HG03280 (cell line): ENCODE measurements around the gene KCNS3.
A peak's percentile ranks its signal among the peaks of the same experiment; 100 is the strongest.

Experiments
- ATAC-seq: cut with Tn5 transposase; IDR thresholded peaks from one replicate; pipeline ENCODE4 v1.9.1; 2021; ENCODE audit warnings: mild to moderate bottlenecking, moderate library complexity; ENCODE audit not compliant: unreplicated experiment

KCNS3 gene, protein sequence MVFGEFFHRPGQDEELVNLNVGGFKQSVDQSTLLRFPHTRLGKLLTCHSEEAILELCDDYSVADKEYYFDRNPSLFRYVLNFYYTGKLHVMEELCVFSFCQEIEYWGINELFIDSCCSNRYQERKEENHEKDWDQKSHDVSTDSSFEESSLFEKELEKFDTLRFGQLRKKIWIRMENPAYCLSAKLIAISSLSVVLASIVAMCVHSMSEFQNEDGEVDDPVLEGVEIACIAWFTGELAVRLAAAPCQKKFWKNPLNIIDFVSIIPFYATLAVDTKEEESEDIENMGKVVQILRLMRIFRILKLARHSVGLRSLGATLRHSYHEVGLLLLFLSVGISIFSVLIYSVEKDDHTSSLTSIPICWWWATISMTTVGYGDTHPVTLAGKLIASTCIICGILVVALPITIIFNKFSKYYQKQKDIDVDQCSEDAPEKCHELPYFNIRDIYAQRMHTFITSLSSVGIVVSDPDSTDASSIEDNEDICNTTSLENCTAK

DNA sequence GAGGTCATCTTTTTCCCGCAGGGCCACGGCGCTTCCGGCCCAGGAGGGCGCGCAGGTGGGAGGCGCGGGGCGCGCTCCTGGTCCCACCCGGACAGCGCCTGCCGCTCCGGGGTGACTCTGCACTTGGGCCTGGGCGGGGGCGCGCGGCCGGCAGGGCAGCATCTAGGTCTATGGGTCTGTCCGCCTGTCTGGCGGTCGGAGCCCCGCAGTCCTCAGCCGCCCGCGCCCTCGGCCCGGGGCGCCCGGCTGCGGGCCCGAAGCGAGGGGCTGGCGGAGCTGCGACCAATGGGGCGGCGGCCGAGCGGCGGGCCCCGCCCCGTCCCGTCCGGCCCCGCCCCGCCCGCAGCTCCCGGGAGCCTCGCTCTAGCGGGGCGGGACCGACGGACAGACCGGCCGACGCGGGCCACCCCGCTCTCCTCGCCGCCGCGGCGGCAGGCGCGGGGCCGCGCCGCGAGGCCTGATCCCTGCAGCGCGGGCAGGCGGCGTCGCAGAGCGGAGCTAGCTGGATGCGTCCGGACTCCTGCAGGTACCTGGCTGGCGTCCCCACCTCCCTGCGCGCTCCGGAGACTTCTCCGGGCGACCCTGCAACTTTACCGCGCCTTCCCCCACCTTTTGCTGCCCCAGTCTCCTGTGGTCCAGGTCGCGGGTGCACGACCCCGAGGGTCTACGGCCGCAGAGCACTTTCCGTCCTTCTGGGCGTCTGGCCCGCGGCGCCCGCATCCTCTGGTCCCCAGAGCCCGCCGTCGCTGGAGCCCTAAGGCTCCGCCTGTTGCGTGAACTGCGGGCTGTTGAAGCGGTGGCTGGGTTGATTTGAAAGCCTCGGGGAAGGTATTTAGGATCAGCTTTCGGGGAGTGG lies at the start of gene KCNS3:
KCNS3 (plus strand) TSS at position 387 of the 856 bp plus-strand sequence. CDS start 52,342 bp downstream, outside the sequence.
- peak; percentile 74 for ATAC-seq

DNA sequence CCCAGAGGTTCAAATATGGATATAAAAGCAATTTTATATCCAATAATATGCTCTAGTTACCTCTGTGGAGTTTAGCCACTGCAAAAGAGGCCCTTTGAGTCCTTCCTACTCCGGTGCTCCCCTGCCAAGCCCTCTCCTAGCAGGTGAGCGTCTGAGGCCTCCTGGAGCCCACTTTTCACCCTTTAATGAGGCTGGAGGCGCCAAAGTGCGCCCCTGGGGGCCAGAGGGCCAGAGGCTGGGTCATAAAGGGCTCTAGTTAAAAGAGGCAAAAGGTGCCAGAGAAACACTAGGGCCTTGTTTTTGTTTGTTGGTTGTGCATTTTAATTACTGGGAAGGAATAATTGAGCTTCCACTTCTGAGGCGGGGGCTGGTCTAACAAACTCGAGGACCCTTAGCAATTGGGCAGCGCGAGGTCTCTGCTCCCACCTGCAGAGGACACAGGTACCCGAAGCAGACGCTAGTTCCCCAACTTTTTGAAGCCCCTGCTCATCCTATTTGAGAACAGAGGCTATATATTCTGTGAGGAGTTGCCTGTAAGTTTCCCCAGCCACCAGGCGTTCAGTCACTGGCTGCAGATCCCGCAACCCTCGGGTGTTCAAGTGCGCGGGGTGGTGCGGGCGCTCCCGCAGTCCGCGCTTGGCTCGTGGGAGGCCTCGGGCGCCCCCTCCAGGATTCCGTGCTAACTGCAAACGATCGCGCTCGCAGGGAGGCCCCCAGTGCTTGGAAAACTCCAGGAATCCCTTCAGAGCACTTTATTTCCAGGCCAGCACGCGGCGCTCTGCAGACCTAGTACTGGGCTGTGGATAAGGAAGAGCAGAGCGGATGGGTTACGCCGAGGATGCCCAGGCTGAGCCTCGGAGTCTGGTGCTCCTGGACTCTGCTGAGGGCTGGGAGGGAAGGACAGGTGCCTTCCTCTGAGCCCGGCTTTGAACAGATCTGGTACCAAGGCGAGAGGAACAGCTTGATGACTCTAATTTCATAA lies 48.1 kb upstream of the KCNS3 start:
- peak; percentile 95 for ATAC-seq

DNA sequence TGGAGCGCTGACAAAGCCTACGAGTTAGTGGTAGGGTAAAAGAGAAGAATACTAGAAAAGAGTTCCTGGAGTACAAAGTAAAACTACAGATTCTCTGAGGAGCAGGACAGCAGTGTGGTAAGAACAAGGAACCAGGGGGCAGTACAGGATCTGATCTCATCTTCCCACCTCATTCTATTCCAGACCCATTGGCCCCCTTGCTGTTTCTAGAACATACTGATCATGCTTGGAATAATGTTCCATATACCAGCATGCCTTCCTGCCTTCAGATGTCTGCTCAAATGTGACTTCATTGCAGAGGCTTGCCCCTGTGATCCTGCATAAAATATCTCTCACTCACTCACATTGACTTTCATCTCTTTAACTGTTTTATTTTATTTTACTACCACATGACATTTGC lies 43.0 kb upstream of the KCNS3 start:
- ATAC-seq: no peak

DNA sequence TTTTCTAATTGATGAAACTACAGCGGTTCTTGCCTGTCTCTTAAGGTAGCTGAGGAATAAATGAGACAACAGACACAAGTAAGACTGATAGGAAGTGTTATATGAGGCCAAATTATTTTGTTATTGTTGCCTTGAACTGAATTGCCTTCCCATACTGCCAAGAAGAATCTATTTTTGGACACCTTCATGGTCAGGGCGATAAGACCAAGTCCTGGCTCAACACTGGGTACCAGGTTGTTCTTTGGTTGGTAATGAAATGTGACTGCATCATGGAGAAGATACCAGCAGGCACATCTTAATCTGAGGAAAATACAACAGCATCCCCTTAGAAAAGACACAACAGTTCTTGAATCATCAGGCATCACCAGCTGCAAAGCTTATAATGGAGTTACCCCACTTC lies 38.5 kb upstream of the KCNS3 start:
- ATAC-seq: no peak

DNA sequence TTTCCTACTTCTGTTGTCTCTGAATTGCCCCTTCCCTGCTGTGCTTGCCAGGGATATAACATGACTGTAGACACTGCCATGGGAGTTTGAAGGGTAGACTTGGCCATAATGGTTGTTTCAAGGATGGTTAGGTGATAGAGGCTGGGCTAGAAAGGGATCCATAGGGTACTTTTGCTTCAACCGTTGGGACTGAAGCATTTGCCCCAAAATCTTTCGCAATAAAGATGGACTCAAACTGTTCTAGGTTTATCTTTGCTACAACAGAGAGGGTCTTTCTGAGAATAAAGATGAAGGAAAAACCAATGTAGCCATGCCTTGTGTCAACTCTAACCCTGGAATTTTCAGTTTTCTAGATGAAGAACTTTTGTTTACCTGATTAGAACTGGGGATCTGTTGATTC lies 35.0 kb upstream of the KCNS3 start:
- ATAC-seq: no peak

DNA sequence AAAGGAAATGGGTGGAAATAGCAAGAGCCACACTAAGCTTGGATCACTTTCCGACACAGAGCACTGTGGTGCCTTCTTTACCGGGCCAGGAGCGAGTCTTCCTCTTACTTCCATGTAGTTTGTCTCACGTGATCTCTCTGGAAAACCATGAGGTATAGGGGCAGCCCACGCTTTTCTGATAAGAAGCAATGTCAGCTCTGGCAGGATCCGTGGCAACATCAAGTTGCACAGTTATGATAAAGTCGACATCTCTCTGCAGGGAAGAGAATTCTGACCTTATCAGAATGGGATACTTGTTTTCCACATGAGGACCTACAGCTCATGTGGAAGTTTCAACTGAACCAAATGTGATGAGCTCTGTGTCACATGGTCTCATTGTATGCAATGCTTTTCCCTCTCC lies 32.7 kb upstream of the KCNS3 start:
- no peak for ATAC-seq

DNA sequence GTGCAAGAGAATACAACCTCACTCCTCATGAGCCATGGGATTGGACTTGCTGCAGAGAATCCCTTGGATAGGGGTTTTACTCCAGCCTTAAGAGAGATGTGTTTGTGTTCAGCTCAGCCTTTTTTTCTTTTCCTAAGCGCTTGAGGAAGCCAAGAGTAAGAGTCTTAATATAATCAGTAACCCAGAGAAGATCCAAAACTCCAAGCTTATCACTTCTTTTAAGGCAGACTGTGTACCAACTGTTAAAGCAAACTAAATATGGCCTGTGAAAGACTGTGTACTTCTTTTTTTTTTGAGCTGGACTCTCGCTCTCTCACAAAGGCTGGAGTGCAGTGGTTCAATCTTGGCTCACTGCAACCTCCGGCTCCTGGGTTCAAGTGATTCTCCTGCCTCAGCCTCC lies 31.8 kb upstream of the KCNS3 start:
- no peak for ATAC-seq

DNA sequence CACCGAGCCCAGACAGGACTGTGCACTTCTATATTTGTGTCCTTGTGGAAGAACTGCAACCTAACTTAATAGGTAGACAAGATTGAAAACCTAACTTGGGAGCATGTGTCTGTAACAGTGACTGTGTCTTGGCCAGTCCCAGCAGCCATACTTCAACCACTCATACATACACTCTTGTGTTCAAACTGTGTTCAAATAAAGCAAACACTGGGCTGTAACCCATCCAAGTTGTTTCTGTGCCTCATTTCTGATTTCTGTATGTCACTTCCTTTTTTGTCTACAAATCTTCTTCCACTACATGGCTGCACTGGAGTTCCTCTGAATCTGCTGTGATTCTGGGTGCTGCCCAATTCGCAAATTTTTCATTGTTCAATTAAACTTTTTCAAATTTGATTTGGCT lies 31.2 kb upstream of the KCNS3 start:
- ATAC-seq: no peak

DNA sequence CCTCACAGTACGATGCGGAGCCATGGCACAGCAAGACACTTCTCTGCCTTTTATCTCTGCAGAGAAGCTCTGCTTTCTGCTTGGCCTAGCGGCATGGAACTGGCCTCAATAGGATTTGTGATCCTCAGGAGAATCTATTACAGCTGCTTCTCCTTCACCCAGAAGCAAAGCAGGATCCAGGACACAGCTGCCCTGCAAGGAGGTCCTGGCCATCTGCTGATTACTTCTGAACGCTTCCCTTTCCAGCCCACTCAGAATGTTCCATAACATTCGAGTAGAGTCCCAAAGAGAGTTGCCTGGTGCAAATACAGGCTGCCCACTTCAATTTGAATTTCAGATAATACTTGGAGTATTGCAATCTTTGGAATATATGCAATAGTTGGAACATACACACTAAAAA lies 29.2 kb upstream of the KCNS3 start:
- no peak for ATAC-seq

DNA sequence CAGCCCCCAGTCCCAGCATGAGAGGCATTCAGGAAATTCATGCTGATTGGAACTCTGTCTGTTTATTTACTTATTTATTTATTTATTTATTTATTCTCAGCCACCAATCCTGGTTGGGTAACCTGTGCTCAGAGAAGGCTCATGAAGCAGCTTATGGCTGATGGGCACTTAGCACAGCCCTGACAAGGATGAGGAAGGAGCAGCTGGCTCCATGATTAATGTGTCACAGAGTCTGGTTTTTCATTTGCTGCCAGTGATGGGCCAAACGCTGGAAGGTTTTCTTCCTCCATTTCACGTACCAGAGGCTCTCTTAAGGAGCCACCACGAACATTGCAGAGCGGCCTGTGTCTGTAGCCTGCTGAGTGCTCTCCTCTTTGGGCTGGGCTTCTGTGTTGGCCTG lies 28.3 kb upstream of the KCNS3 start:
- ATAC-seq: no peak

DNA sequence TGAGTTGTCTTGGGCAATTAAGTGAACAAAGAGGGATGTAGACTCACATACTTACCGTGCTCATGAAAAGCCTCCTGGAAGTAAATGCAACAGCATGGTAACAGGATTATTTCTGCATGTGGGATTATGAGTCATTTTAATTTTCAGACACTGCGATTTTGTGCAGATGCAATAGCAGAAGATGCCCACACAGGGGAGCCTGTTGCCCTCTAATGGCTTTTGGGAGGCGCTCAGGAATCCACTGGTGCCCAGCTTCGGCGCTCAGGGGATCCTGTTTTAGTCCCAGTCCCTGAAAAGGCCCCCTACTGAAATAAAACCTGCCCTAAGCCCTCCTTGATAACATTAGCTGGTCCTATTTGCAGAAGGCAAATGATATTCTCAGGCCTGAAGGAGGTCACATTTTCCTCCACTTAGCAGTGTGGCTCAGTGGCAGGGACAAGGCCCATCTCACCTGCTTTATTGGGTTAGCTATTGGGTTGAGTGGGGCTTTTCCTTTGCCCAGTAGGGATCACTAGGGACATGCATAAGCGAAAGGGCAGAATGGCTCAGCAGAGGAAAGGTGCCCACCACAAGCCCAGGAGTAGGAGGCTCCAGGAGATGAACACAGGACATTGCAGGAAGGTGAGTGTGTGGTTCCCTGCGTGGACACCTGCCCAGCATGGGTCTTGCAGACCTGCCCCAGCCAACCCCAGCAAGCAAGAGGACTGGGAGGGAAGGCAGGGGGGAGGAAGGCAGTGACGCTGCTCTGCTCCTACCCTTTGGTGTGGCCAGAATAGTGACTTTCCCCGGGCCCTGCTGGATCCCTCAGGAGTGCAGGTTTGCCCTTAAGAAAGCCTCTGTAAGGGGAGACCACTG lies 26.5 kb upstream of the KCNS3 start:
- peak; percentile 81 for ATAC-seq

DNA sequence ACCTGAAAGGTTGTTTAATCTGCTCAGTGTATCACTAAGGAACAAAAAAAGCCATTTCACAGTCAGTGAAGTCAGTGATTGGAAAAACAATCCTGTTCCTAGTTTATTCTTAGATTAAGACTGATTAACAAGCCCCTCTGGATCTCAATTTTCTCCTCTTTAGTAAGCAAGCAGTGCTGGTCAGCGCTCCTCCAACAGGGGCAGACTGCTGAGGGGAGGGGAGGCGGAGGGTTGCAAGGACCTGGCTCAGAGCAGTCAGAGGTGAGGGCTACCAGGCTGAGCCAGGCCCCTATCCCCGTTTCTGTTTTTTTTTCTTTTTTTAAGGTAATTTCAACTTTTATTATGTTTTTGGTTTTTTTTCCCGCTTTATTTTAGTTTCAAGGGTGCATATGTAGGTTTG lies 24.7 kb upstream of the KCNS3 start:
- ATAC-seq: no peak

DNA sequence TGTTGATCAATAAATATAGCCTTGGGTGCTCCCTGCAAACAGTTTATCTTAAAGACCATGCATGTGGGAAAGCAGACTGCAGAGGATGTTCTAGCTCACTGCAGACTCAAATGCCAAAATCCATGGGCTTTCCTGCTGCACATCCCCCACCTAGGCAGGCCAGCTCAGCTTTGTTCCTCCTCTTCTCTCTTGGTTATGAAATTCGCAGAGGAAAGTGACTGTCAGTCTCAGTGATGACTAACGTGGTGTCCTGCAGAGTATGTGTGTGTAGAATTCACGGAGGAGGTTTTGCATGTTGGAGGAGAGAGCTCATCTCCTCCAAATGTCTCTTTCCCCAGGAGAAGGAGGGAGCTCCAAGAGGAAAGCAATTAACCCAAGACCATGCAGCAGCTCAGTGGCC lies 21.4 kb upstream of the KCNS3 start:
- no peak for ATAC-seq

DNA sequence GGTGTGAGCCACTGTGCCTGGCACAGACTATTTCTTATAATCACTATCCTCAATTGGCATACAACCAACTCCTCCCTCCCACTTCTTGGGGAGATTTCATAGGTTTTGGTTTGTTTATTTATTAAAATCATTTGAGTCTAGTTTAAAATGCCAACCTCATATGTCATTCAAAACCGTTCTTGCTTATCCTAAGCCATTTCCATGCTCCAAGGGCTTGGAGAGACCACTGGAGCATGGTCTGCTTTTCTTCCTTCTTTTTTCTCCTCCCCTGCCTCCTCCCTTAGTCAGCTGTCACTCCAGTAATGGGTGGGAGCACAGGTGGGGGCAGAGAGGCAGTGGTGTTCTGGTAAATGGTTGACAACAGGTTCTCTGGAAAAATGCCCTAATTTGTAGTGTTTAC lies 20.4 kb upstream of the KCNS3 start:
- no peak for ATAC-seq

DNA sequence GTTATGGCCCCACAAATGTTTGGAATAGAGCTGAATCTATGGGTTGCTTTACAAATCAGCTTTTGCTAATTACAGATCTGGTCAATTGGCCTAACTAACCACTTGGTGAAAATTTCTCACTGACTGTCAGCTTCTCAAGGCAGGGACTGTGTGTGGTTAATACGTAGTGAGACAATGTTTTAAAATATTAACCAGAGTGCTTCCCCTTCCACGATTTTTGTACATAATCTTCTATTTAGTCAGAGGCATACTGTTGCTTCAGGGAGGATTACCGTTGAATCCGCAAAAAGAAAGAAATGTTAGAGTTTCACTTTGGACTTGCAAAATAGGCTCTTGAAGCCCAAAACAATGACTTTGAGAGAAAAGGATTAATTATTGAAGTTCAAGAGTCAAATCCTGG lies 14.9 kb upstream of the KCNS3 start:
- ATAC-seq: no peak

DNA sequence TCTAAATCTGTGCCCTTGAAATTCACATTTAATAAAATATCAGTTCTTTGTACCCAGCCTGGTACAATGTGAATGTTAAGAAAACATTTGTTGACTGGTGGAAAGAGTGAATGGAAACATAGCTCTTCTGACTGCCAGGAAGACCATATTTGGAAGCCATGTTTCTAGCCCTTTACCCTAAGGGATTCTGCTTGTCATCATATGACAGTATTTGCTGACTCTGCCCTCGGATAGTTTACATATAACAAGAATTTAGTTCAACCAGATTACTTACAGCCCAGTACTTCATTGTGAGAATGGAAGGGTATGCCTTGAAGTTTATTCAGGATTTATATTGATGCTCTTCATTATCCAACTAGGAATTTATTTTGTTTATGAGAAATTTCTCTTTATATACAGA lies 13.8 kb upstream of the KCNS3 start:
- ATAC-seq: no peak

DNA sequence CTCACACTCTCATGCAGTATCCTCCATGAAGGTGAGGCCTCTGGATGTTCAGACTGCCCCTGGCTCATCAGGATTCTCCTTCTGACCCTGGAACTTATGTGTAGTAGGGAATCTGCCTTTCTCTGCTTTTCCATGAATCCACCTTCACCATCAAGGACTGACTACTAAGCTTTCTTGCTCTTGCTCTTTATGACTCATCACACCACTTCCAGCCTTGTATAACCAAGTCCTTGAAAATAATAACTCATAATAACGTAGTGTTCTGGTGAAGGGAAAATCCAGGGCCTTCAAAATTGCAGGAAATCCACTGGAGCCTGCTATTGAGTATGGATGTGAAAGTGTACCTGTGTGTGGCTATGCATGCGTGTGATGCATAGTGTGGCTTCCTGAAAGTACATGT lies 11.3 kb upstream of the KCNS3 start:
- no peak for ATAC-seq

DNA sequence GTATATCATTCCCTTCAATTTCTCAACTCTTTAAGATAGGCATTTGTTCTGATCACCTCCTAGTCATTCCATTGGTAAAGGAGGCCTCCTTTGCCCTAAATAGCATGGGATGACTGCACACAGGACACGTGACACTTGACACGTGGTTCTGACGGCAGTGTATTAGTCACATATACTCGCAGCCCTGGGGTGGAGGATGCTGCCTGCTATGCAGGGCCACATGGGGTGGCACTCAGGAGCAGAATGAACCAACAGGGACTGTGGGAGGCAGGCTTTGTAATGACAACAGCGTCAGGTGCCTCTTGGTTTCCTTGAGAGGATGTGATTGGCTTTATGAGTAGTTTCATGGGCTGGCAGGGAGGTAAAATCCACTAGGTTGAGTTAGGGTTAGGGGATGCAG lies 9.3 kb upstream of the KCNS3 start:
- no peak for ATAC-seq

DNA sequence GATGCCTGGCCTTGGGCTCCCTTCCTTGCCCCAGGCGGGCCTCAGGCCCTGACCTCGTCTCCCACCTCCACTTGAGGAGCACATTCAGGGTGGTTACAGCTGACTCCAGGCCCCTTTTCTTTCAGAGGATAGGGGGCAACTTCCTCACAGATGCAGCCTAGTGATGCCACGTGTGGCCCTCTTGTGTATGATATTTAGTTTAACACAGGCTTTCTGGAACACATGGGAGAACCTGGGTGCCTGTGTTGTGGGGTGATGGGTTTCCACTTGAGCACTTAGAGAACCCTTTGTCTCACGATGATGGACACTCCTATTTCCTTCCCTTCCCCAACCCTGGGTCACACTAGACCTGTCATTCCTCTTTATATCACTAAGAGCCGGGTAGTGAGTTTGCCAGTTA lies 6.8 kb upstream of the KCNS3 start:
- no peak for ATAC-seq

DNA sequence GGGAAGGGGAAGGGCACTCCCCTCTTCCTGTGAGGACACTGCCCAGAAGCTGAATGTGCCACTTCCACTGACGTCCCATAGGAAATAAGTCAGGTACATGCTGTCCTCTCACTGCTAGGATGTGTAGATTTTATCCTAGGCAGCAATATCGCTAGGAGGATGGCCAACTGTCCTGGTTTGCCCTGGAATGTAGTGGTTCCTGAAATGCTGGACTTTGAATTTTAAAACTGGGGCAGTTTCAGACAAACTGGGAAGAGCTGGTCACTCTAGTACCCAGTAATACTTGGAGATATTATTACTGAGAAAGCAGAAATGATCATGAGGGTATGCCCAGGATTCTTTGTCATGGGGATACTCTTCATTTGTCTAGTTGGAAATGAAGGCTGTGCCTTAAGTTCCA lies 5.4 kb upstream of the KCNS3 start:
- no peak for ATAC-seq
